GM19193 (cell line): ENCODE results near the gene EEF2K.
A peak's percentile ranks its signal among the peaks of the same experiment; 100 is the strongest.

Experiments used
- POLR2A ChIP-seq: IDR thresholded peaks from 4 replicates; pipeline ENCODE4 v1.6.1; 2011; ENCODE audit not compliant: insufficient read depth, insufficient read length; ENCODE audit errors: extremely low read depth

The EEF2K gene

DNA sequence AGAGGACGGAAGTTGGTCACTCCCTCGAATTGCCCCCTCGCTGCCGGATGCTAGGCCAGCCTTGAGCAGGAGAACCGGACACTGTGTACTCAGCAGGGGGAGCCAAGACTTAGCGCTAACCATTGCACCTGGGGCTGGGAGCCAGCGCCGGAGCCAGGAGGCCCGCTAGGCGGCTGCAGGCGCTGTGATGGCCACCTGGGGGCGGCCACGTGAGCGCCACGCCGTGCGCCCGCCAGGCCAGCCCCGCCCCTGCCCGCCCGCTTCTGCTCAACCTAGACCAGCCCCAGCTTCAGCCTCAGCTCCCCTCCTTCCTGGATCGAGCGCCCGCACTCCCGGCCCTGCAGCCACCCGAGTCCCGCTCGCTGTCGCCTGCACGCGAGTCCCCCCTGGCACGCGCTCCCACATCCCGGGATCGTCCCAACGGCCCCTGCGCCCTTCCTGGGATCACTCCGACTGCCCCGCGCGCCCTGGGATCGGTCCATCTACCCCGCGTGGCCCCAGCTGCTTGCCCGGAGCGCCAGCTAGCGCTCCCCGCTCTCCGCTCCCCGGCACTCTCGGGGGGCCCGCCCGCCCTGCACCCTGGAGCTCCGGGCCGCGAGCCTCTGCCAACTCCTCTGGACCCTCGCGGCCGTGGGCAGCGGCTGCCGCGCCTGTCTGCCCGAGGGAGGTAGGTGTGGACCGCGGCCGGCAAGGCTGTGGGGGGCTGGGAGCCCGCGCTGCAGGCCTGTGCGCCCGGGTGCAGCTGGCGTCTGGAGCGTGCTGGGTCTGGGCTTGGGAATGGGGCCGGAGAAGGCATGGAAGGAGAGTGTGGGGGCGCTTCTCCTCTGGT, at the start of gene EEF2K:
EEF2K (plus strand) TSS at position 266 of the 829 bp plus-strand sequence. CDS start 19,452 bp downstream, outside the sequence.
- peak; percentile 70 for TF ChIP-seq POLR2A

DNA sequence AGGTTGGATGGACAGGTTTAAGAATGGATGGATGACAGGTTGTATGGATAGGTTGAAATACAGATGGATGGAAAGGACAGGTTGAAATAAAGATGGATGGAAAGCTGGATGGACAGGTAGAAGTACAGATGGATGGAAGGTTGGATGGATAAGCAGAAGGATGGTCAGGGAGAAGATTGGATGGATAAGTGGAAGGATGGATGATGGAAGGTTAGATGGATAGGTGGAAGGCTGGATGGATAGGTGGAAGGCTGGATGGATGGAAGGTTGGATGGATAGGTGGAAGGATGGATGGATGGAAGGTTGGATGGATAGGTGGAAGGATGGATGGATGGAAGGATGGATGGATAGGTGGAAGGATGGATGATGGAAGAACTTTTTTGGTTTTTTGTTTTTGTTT, 44.7 kb upstream of the EEF2K start:
- no peak for TF ChIP-seq POLR2A

DNA sequence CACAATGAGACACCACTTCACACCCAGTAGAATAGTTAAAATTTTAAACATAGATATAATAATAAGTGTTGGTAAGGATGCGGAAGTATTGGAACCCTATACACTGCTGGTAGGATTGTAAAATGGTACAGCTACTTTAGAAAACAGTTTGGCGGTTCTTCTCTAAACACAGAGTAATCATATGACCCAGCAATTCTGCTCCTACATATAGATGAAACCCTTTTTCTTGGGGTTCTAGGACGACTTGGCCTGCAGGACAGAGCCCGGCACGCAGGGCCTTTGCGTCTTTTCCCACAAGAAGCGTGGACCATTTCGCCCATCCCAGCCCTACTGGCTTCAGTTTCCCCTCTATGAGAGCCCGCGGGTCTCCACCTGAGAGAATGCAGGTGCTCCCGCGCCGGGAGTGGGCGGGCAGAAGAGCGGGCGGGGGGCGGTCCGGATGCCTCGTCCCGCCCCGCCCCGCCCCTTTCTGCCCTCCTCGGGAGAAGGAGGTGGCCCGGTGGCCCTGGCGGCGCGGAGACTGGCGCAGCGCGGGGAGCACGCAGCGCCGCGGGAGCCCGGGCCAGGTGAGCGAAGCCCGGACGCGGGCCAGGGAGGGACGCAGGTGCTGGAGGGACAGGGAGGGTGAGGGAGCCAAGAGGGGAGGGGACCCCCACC, 44.0 kb upstream of the EEF2K start, which contains the start of gene SDR42E2:
SDR42E2 (plus strand) TSS at position 508 of the 657 bp plus-strand sequence. CDS start 3,077 bp downstream, outside the sequence.
- TF ChIP-seq POLR2A, result no peak

DNA sequence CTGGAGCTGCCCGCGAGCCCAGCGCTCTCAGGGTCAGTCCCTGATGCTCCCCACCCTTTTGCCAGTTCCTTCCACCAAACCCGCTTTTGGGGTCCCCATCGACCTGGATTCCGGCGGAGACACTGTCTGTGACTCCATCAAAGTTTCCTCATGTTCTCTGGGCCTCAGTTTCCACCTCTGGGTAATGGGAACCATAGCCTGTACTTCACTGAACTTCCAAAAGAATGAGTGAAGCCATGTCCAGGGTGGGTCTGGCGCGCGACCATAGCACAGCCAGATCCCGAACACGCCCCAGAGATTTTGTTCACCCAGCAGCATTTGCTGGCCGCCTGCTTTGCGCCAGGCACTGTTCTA, 43.4 kb upstream of the EEF2K start:
- no peak for TF ChIP-seq POLR2A

DNA sequence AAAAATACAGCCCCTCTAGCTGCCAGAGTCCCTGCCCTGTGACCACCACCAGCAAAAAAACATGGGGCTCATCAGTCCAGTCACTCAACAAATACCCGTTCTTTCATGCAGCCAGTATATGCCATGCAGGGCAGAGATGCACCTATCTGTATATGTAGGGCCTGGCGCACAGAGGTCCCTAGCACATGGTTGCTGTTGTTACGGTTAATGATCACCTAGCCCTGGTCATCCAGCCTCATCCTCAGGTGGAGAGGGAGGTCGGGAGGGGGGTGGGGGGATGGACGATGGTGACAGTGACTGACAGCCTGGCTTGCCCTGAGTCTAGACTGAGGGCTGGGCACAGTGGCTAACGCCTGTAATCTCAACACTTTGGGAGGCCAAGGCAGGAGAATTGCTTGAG, 42.3 kb upstream of the EEF2K start:
- TF ChIP-seq POLR2A, result no peak

DNA sequence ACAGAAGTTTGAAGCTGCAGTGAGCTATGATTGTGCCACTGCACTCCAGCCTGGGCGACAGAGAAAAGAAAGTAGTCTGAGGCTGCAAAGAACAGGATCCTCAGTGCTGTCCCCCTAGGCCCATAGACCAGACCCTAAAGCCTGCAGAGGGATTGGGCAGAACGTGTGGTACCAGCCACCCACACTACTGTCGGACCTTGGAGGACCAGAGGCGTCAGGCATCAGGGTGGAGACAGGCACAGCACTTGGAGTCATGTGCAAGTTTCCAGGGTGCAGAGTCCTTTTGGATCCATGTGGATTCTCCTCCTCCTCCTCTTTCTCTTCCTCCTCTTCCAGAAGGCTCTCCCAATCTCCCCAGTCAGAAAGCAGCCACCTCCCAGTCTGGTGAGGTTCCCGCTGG, 41.6 kb upstream of the EEF2K start:
- no peak for TF ChIP-seq POLR2A

DNA sequence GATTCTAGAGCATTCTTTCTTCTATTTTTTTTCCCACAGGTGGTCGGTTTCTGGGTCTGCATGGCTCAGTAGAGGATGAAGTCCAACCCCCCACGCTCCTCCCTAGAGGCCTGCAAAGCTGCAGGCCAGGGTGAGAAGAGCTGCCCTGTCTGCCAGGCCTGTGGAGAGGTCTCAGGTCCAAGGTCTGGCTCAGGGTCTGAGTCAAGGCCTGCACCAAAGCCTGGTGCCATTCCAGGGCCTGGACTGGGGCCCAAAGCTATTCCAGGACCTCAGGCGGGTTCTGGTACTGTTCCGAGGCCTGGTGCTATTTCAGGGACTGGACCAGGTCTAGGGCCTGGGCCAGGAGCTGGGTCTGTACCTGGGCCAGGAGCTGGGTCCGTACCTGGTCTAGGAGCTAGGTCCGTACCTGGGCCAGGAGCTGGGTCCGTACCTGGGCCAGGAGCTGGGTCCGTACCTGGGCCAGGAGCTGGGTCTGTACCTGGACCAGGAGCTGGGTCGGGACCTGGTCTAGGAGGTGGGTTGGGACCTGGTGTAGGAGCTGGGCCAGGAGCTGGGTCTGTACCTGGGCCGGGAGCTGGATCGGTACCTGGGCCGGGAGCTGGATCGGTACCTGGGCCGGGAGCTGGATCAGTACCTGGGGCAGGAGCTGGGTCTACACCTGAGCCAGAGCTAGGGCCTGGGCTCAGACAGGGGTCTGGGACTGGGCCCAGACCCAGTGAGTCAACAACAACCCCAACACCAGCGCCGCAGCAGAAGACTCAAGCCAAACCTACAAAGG, 40.4 kb upstream of the EEF2K start:
- TF ChIP-seq POLR2A, result no peak

DNA sequence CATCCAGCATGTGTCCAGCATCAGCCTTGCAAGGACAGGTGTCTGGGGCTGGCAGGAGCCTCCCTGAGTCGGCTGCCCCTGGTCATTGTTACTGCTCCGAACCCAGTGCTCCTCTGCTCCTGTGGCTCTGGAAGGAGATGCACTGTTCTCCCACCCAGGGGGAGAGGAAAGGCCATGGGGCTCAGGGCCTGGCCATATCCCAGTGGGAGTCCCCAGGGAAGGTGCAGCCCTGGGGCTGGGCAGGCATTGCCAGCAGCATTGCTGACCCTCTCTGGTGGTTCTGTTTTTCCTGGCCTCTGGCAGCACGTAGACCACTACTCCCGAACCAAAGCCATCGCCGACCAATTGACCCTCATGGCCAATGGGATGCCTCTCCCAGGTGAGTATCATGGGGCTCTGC, 34.1 kb upstream of the EEF2K start:
- no peak for TF ChIP-seq POLR2A

DNA sequence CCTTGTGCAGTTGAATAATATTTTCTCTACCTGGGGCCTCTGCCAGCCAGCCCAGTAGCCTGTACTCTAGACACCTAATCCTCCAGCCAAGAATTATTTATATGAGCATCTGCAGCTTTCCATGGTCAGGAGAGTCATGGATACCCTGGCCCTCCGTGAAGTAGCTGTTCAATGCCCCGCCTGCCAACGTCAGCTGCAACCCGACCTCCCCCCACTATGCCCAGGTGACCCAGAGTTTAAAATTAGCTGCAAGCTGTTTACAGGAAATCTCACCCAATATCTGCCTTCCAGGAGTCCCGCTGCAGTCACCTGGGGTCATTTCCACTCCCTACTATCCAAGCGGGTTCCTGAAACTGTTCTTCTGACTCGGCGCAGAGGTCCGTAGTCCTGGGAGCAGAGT, 31.4 kb upstream of the EEF2K start:
- no peak for TF ChIP-seq POLR2A

DNA sequence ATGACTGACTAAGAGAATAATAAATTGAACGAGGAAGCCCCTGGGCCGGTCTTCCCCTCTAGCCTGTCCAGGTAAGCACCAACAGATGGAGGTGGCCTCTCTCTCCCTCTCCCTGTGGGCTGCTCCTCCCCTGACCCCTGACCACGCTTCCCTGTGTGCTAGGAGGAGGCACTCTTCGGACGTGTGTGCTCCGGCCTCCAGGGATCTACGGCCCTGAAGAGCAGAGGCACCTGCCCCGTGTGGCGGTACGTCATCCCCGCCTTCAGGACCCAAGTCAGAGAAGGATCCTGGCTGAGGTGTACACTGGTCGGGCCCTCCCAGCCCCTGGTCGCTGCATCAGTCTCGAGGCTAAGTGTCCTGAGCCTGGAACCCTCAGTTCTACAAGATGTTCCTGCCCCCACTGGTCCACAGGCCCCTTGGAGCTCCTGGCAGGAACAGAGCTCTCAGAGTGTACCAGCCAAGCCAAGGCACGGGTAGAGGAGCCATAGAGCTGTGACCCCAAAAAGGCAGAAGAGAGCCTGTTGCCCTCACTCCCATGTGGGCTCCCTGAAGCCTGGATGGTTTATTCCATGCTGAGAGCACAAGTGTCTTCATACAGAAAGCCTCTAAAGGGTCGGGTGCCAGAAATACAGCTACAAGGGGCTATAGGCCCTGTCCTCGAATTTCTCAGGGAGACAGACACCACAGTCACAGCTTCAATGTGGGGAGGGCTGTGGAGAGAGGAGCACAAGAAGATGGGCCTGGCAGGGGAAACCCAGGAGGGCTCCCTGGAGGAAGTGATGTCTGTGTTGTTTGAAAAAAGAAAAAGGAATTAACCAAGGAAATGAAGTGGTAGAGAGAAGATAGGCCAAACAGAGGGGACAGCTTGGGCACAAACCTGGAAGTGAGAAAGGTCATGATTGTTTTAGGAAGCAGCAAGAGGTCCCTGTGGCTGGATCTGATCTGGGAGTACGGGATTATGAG, 27.8 kb upstream of the EEF2K start:
- no peak for TF ChIP-seq POLR2A

DNA sequence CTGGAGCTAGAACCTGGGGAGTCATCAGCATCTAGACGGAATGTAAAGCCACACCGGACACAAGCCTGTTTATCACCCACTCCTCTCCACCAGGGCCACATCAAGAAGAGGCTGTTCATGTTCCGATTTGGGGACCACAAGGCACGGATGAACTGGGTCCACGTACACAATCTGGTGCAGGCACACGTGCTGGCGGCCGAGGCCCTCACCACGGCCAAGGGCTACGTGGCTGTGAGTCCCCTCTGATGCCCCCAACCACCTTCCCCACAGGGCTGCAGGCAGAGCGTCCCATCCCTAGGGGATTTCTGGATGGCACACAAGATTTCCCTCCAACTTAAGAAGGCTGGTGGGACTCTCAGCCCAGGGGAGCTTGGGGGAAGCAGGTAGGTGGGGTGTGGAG, 24.7 kb upstream of the EEF2K start:
- no peak for TF ChIP-seq POLR2A

DNA sequence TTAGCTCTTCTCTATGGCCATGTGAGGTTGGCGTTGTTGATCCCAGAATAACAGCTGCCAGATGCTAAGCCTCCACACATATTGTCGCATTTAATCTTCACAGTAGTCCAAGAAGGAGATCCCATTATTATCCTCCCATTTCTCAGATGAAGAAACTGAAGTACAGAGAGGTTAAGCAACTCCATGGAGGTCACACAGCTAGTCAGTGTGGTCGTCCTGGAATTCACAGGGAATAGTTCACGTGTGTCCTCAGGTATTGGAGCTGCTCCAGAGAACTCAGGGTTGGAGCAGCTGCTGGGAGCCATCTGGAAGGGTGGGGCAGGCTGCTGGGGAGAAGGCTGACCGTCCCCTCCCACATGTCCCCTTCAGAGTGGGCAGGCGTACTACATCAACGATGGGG, 24.2 kb upstream of the EEF2K start:
- no peak for TF ChIP-seq POLR2A

DNA sequence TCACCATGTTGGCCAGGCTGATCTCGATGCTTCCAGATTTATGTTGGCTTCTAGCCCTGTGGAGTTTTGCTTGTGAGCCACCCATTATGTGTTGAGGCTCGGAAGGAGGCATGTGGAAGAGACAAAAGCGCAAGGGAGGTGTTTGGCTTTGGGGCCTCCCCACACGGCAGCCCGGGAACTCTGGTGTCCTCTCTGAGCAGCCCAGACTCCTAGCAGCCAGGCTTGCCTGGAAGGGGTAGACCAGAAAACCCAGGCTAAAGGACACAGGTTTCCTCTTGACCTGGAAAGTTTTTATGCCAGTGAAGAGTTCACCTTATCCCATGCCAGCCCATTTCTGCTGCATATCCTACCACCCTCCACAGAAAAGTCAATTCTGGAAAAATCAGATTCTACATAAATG, 22.7 kb upstream of the EEF2K start:
- no peak for TF ChIP-seq POLR2A

DNA sequence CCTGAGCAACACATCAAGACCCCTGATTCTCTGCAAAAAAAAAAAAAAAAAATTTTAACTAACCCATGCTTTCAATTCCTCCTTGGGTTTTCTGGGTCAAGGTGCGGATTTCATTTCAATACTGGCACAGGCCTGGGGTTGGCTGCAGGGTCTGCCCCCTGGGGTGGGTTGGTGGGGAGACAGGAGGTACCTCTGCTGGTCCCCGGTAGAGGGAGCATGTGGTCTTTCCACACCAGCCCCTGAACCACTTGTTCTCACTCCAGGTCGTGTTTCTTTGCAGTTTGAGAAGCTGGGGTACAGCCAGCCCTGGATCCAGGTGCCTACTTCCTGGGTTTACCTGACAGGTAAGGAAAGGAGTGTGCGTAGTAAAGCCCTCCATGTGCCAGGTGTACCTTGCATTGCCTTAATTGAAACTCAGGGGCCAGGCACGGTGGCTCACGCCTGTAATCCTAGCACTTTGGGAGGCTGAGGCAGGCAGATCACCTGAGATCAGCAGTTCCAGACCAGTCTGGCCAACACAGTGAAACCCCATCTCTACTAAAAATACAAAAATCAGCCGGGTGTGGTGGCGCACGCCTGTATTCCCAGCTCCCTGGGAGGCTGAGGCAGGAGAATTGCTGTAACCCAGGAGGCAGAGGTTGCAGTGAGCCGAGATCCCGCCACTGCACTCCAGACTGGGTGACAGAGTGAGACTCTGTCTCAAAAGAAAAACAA, 22.0 kb upstream of the EEF2K start:
- TF ChIP-seq POLR2A, result no peak
